ENCODE measurements around the gene CHIT1.

Gene CHIT1

DNA sequence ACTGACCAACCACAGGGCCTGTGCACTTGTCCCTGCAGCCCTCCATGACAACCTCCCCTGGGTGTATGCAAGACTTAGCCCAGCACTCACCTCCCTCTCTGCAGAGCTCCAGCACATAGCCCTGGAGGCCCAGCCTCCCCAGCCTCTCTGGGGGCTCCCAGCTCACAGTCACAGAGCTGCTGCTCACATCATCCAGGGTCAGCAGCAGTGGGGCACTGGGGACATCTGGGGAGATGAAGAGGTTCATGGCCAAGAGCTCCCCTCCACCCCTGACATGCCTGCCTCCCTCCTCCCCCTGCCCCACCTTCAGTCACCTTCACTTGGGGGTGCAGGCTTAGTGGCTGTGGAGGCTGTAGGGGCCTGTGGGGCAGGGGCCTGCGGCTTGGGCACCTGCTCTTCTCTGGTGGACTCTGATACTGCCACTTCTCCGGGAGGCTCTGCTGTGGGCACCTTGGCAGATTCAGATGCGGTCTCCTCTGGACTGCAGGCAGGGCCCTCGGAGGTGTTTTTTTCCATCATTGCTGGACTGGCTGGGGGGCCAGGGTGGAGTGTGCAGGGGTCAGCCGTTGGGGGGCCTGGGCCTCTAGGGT is 54.1 kb downstream of the CHIT1 start, which contains the start of gene MYBPH:
MYBPH (minus strand) TSS at position 590 of the 590 bp plus-strand sequence; CDS start at position 519, 71 bp downstream.
- no peak for DNase-seq (ENCODE audit: low read depth in 2 of 2)

DNA sequence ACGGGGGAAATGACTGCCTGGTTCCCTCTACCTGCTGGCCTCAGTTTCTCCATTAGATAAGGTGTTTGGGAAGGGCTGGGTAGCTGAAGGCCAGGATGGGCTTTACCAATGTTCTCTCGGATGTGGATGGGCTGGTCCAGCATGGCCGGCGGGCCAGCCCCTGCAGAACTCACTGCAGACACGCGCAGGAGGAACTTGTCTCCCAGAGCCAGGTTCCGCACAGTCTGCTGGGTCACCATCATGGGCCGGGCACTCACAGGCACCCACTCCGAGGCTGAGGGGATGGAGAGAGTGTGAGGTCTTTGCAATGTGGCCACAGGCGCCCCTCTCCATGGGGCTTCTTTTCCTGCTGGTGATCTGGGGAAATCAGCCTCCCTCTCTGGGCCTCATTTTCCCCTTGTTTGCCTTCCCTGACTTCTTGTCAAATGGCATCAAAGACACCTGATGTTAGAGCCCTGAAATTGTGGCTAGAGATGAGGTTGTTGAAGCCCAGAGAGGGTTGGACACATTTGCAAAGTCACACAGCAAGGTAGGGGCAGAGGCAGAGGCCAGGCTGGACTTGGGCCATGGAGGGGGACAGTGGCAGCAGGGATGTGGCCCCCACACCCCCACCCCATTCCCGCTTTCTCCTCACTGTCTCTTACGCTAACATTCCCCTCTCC is 55.0 kb downstream of the CHIT1 start:
- DNase-seq (ENCODE audit: low read depth in 2 of 2), result no peak

DNA sequence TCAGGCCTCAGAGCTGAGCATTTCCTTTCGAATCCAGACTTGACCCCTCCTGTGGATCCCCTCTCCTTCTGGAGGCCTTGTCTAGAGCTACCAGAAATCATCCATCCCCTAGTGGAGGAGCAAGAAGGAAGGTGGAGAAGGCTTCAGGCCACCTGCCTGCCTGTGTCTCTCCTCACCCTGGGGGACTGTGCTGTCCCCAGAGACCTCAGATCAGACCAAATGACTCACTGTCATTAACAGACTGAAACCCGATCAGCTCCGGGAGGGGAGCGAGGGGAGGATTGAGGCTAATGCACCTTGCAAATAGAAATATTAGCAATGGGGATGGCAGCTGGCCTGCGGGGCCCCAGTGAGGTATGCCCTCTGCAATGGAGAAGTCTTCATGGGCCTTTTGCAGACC is 55.9 kb downstream of the CHIT1 start:
- no peak for DNase-seq (ENCODE audit: low read depth in 2 of 2)

DNA sequence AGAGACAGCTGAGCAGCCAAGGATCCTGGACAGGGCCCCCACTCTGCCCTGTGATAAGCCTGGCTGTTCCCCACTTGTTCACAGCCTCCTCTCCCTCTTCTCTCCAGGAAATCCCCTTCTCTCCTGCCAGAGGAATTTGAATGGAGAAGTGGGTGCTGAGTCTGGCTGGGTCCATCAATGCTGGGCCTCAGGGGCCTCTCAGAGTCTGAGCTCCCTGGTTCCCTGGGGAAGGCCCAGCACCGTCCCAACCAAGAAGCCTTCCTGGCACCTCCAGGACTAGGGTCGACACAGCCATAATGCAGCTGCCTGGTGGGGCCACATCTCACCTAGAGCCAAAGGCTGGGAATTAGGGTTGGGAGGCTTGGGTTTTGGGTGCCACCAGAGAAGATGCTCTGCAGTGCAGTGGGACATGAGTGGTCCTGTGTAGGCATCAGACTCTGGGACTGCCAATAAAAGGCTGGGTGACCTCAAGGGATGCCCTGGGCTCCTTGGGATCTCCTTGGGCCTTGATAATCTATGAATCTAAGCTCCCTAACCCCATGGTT is 56.4 kb downstream of the CHIT1 start:
- DNase-seq (ENCODE audit: low read depth in 2 of 2), result no peak

DNA sequence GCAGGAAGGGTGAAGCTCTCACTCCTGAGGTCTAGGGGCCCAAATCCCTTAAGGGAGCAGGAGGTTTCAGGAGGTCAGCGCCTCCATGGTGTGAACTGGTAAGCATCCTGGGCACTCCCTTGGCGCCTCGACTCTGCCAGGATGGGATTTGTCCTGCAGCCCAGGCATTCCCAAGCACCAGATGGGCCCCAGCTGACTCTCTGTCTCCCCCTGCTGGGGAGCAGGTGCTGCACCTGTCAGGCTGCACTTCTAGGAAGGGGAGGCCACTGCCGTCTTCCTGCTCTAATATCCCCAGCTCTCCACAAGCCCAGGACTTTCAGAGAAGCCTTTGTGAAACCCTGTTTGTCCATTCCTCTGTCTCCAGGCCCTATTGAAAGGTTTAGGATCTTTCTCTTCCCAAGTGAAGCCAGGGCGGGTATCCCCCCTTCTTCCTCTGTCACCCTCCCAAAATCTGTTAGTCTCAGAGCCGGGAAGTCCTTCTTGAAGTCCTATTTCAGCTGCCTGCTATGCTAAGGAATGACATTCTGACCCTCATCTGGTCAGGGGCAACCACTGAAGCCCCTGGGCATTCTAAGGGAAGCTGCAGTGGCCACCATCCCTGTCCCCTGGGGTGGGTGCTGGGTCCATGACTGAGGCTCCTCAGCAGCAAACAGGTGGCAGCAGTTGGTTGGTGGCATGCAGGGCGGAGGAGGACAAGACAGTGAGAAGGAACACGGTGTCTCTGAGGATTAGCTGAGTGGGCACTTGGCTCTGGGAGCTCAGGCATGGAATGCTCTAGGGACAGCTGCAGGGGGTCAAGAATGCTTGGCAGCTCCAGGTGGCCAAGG is 57.1 kb downstream of the CHIT1 start:
- peak in 1 of 2 donors; percentile 2 for DNase-seq (ENCODE audit: low read depth in 2 of 2)

DNA sequence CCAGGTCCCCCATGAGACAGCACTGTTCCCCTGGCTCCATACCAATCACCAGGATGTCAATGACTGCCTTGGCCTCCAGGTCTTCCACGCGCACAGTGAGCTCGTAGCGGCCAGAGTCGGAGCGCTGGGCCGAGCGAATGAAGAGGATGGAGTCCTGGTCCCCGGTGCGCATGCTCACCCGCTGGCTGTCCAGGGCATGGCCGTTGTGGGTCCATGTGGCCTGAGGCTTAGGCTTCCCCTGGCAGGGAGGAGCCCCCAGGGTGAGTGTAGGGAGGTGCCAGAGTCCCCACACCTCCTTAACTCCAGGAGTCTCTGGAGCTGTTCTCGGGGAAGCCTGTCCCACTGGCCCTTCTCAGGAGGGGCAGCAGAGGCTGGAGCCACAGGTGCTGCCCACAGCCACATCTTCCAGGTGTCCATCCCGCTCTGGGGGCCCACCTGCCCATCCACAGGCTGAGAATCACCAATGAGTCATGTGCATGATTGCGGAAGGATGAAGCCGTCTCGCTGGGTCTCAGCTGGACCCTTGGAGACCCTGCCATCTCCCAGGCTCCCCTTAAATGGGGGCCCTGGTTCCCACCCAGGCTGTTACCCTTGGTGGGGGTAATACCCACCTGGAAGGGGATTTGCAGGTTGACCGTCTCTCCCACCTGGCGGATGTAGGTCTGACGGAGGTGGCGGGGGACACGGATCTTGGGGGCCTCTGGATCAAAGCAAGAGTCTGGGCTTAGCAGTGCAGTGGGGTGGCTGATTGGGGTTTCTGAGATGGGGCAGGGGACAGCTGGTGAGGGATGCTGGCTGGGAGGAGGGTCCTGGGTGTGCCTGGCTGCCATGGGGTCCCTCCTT is 57.9 kb downstream of the CHIT1 start:
- DNase-seq (ENCODE audit: low read depth in 2 of 2), result no peak

DNA sequence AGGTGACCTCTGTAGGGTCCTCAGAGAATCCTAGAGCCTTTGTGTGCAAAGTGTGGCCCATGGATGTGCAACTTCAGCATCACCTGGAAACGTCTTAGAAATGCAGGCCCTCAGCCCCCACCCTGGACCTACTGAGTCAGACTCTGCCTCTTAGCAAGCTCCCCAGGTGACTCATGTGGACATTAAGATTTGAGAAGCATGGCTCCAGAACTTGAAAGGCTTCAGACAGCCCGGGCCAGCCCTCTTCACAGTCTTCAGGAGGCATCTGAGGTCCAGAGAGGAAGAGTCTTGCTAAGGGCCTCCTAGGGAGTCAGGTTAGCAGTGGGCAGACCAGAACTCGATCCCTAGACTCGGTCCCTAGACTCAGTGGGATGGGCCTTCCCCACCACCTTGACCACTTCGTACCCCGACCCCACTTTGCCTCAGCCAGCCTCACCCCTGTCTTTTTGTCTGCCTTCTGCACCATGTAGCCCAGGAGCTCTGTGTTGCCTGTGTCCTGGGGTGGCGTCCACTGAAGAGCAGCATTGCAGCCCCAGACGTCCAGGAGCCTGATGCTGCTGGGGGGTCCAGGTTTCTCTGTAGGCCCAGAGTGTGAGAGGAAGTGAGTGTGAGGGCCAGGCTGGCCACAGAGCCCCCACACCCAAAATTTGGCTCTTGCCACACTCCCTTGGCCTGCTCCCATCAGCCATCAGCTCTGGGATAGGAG is 58.7 kb downstream of the CHIT1 start:
- no peak for DNase-seq (ENCODE audit: low read depth in 2 of 2)

DNA sequence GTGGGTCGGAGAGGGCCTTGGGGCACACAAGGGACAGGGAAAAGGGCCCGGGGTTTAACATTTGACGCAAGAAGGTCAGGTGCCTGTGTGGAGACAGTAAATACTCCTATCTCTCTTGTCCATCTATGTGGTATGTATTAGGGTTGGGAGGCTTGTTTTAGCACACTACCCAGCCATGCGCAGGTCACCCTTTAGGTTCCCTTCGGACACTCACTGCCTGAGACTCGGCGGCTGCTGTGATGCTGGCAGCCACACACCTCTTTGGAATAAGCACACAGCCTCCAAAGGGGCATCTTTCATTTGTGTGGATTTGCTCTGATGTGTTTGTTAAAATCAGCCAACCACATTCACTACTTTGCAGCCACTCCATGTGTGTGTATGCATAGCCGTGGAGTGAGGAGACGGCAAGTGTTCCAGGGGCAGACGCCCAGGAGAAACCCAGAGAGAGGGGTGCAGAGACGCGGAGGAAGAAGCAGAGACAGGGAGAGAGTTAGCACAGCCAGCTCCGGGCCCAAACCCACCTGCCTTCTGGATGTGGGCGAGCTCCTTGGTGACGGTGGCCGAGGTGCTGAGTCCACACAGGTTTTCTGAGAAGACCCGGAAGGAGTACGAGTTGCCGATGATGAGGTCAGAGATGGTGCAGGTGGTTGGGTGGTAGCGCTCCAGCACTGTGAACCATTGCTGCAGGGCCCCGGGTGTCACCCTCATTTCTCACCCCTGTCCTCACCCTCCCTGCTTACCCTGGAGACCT is 59.5 kb downstream of the CHIT1 start:
- no peak for DNase-seq (ENCODE audit: low read depth in 2 of 2)

DNA sequence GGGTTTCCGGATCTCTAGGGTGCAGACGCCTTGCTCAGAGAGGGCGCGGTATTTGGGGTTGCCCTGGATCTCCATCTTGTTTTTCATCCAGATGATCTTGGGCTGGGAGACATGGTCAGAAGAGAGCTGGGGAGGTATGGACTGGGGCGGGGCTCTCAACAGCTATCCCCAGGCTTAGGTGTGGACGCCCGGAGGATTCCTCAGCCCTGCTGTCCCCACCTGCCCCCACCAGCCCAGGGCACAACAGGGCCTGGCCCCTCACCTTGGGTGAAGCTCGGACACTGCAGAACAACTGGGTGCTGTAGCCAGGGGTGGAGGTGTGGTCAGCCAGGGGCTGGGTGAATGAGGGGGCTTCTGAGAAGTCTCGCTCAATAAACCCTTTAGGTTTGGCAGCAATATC is 60.5 kb downstream of the CHIT1 start:
- no peak for DNase-seq (ENCODE audit: low read depth in 2 of 2)

DNA sequence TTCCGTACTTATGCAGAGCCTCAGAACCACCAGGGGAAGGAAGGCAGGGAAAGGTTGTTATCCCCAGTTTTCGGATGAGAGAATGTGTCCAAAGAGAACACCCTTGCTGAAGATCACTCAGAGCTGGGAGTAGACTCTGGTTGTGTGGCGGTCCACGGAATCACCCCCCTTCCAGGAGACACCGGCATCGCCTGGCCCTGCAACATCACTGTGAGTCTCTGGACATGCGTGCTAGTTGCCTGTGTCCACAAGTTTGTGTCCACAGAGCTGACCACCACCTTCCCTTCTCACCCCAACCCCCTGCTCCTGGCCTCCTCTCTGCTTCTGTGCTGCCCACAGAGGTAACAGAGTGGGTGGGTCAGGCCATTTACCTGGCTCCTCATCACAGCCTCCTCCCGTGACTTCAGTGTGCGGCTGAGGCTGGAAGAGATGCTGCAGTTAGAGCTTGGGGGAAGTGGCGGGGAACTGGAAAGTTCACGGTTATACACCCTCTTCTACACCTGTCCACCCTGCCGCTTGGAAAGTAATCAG is 61.2 kb downstream of the CHIT1 start:
- DNase-seq (ENCODE audit: low read depth in 2 of 2), result no peak

DNA sequence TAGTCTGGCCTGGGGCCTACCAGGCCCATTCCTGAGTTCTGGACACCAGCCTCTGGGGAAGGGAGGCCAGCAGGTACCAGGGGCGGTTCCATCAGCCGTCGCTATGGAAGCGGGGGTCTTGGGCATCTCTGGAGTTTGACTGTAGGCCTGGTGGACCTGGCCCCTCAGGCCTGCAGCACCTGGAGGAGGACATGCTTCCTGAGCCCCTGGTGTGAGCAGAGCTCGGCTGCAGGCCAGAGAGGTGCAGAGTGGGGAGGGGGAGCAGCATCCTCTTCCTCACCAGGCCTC is 61.6 kb downstream of the CHIT1 start:
- DNase-seq (ENCODE audit: low read depth in 2 of 2), result no peak

DNA sequence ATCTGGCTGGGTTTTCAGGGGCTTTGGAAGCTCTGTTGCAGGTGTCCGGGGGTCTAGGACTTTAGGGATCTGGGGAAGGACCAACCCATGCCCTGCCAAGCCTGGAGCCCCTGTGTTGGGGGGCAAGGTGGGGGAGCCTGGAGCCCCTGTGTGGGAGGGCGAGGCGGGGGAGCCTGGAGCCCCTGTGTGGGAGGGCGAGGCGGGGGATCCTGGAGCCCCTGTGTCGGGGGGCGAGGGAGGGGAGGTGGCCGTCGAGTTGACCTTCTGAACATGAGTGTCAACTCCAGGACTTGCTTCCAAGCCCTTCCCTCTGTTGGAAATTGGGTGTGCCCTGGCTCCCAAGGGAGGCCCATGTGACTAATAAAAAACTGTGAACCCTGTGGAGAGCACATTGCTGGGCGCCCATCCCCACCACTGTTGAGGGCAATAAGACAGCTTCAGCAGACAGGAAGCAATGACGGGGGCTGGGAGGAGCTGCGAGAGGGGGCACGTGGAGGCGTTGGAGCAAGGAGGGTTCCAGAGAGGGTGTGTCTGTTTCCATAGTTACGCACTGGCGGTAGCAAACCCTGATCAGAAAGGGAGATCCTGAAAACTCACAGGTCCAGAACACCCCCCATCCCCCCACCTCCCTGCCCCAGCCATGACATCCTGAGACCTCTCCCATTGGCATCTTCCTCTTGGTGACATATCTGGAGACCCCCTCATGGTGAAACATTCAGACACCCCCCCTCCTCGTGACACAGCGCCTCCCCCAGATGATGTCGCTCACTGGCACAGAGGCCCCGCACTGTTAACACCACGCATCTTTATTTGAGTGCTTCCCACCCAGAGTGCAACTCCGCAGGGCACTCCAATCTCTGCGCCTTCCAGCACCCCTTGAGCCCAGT is 62.2 kb downstream of the CHIT1 start:
- no peak for DNase-seq (ENCODE audit: low read depth in 2 of 2)

DNA sequence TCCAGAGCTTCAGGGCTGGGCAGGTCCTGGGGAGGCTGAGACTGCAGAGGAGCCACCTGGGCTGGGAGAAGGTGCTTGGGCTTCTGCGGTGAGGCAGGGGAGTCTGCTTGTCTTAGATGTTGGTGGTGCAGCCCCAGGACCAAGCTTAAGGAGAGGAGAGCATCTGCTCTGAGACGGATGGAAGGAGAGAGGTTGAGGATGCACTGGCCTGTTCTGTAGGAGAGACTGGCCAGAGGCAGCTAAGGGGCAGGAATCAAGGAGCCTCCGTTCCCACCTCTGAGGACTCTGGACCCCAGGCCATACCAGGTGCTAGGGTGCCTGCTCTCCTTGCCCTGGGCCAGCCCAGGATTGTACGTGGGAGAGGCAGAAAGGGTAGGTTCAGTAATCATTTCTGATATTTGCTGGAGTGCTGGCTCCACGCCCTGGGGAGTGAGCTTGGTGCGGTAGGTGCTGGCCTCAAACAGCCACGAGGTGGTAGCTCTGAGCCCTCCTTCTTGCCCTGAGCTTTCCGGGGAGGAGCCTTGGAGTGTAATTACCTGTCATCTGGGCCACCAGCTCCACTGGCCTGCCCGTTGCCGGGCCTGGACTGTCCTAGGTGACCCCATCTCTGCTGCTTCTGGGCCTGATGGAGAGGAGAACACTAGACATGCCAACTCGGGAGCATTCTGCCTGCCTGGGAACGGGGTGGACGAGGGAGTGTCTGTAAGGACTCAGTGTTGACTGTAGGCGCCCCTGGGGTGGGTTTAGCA is 63.1 kb downstream of the CHIT1 start:
- no peak for DNase-seq (ENCODE audit: low read depth in 2 of 2)
